NCI-H2029 (cell line): ENCODE data around the gene ZNF683.

ENCODE experiments used
- DNase-seq: peaks from one replicate; lab custom pipeline; 2025; lab: John Stamatoyannopoulos, UW

Gene ZNF683

GRCh38 chr1:26358411-26359384, 13.9 kb downstream of the ZNF683 start:
- no peak for DNase-seq

GRCh38 chr1:26357121-26357602, 15.4 kb downstream of the ZNF683 start:
- DNase-seq = no peak

GRCh38 chr1:26356106-26356505, 16.4 kb downstream of the ZNF683 start:
- DNase-seq = no peak

GRCh38 chr1:26354972-26355371, 17.6 kb downstream of the ZNF683 start:
- DNase-seq = no peak

- no peak for DNase-seq
Observed at GRCh38 chr1:26353976-26354820, 18.4 kb downstream of the ZNF683 start, which contains the start of gene CRYBG2. TSS of gene CRYBG2 (minus strand) at chr1:26354130. CDS start at chr1:26346657, 7,473 bp downstream.

GRCh38 chr1:26353210-26353859, 19.2 kb downstream of the ZNF683 start:
- DNase-seq = no peak

- DNase-seq = no peak
Observed at GRCh38 chr1:26352338-26352679, 20.2 kb downstream of the ZNF683 start.

GRCh38 chr1:26351590-26352337, 20.8 kb downstream of the ZNF683 start:
- no peak for DNase-seq

GRCh38 chr1:26350701-26351589, 21.6 kb downstream of the ZNF683 start:
- no peak for DNase-seq

GRCh38 chr1:26350343-26350700, 22.2 kb downstream of the ZNF683 start:
- no peak for DNase-seq

GRCh38 chr1:26349877-26350244, 22.7 kb downstream of the ZNF683 start:
- no peak for DNase-seq

GRCh38 chr1:26349188-26349876, 23.2 kb downstream of the ZNF683 start:
- DNase-seq = no peak

GRCh38 chr1:26346274-26347033, 26.1 kb downstream of the ZNF683 start:
- DNase-seq = no peak

- DNase-seq = no peak
Observed at GRCh38 chr1:26345718-26346117, 26.8 kb downstream of the ZNF683 start.

- no peak for DNase-seq
Observed at GRCh38 chr1:26344147-26344920, 28.2 kb downstream of the ZNF683 start.

- no peak for DNase-seq
Observed at GRCh38 chr1:26340047-26340481, 32.5 kb downstream of the ZNF683 start.

GRCh38 chr1:26338670-26339069, 33.9 kb downstream of the ZNF683 start:
- DNase-seq = no peak

GRCh38 chr1:26337625-26338024, 34.9 kb downstream of the ZNF683 start:
- DNase-seq = no peak
